Cardiac fibroblast (primary cell): ENCODE results near the gene HARS2.

ENCODE experiments used
- DNase-seq, 2 donors: peaks; one replicate each; pipeline versions ENCODE4 v3.0.0 to v3.0.0-alpha.2; 2010; ENCODE audit warnings: low read depth in 2 of 2
- H3K4me3 ChIP-seq, 2 donors: replicated peaks in 1 of 2; 1 replicate in 1 of 2; 2 replicates in 1 of 2; pipeline ENCODE4 v1.5.1; 2011; ENCODE audit warnings: low read depth in 2 of 2, low read length in 2 of 2, mild to moderate bottlenecking in 2 of 2, moderate library complexity in 1 of 2
- CTCF ChIP-seq: IDR thresholded peaks from one replicate; pipeline ENCODE4 v1.5.1; 2011; ENCODE audit warnings: low read depth, mild to moderate bottlenecking, low read length, inconsistent platforms

The HARS2 gene

DNA sequence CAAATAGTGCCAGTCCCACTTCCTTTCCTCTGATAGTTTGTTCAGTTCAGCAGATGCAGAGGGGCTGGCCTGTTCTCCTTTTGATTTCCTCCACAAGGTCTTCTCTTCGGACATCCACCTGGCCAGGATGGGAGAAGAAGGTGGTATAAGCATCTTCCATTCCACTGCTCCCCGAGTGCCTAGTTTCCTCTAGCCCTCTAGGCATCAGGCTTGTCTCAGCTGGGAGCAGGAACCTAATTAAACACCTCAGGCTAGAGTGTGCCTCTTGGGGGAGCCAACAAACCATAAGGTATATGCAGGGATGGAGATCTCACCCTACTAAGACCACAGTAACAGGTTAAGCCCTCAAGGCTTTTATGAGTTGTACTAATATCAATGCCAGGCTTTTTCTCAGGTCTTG, 17.0 kb upstream of the HARS2 start:
- TF ChIP-seq CTCF = no peak
- DNase-seq = no peak

DNA sequence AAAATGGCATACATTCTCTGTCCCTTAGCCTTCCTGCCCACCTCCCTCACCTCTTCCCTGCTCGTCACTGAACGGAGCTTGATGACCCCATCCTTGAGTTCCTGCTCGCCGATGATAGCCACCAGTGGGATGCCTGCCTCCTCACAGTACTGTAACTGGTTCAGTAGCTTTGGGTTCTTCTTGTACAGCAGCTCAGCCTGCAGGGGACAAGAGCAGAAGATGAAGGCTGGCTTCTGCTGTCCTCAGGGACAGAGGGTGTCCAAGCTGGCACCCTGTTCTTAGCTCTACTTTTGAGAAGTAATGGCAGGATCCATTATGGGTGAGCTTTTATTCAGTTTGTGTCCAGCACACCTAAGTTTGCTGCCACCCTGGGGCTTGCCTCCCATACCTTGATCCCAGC, 16.6 kb upstream of the HARS2 start:
- TF ChIP-seq CTCF = no peak
- DNase-seq = no peak
- H3K4me3 ChIP-seq = no peak overlapping the region

More for the DNA sequence above, 17.0 kb upstream of the HARS2 start:
- no peak overlapping the region for H3K4me3 ChIP-seq

- DNase-seq = no peak
- no peak for TF ChIP-seq CTCF
- no peak overlapping the region for H3K4me3 ChIP-seq
Observed at GRCh38 chr5:140677947-140678346, 13.3 kb upstream of the HARS2 start.

DNA sequence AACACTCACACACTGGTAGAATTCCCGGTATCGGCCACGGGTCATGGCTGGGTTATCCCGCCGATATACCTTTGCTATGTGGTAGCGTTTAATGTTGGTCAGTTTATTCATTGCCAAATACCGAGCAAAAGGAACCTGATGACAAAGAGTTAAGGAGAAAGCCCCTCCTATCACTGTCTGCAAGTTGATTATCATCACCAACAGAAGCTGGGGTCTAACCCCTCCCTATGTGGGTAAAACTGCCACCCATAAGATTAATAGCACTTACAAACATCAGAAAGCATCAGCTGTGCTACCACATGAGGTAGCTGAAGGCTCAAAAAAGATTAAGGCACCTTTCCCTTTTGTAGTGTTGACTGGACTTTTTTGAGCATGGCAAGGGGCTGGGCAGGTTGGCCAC, 12.3 kb upstream of the HARS2 start:
- TF ChIP-seq CTCF = no peak
- DNase-seq = no peak
- H3K4me3 ChIP-seq = no peak overlapping the region

GRCh38 chr5:140690376-140690932, 801 bp upstream of the HARS2 start:
- no peak for DNase-seq
- TF ChIP-seq CTCF = no peak
- peak overlapping the region; percentile 68 to 88 for H3K4me3 ChIP-seq

DNA sequence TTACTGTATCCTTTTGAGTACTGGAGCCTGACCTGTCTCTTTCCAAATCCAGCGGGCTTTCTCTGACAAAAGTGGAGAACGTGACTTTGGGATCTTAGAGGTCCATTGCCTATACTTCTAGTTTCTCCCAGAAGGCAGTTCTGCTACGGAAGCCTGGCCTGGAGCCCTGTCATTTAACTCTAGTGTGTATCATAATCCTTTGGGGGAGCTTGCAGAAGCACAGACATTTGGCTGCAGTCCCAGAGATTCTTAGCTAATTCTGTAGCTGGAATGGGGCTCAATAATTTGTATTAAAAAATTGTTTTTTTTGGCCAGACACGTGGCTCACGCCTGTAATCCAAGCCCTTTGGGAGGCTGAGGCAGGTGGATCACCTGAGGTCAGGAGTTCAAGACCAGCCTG, 3.0 kb downstream of the HARS2 start:
- TF ChIP-seq CTCF = no peak
- DNase-seq = peak; percentile 40 to 41
- H3K4me3 ChIP-seq = no peak overlapping the region

GRCh38 chr5:140696891-140697492, 5.7 kb downstream of the HARS2 start:
- DNase-seq = no peak
- no peak for TF ChIP-seq CTCF
- no peak overlapping the region for H3K4me3 ChIP-seq
